ENCODE data around the gene SLC25A38.

SLC25A38 gene

GRCh38 chr3:39426312-39426711 is 43.1 kb downstream of the SLC25A38 start:
- no peaks in the 10 kb centered on the region for H3K27me3 ChIP-seq (ENCODE audit: control insufficient read depth, insufficient read depth, low read length)

GRCh38 chr3:39427506-39427905 is 44.3 kb downstream of the SLC25A38 start:
- no peaks in the 10 kb centered on the region for H3K4me1 ChIP-seq (ENCODE audit: control insufficient read depth, low read depth, low read length)
- no peak overlapping the region for H3K4me3 ChIP-seq (ENCODE audit: low read length)
- H3K9ac ChIP-seq (ENCODE audit: low read length) = no peak overlapping the region
- H3K27ac ChIP-seq (ENCODE audit: low read length) = no peak overlapping the region
- no peaks in the 10 kb centered on the region for H3K27me3 ChIP-seq (ENCODE audit: control insufficient read depth, insufficient read depth, low read length)
- no peaks in the 10 kb centered on the region for H3K9me3 ChIP-seq (ENCODE audit: control insufficient read depth, low read depth, low read length)
- no peaks in the 10 kb centered on the region for H3K36me3 ChIP-seq (ENCODE audit: control insufficient read depth, low read depth, low read length)

More at GRCh38 chr3:39426312-39426711, 43.1 kb downstream of the SLC25A38 start:
- Histone ChIP-seq H3K27ac (ENCODE audit: low read length) (no peak overlapping the region), H3K4me1 (ENCODE audit: control insufficient read depth, low read depth, low read length) (no peaks in the 10 kb centered on the region), H3K9me3 (ENCODE audit: control insufficient read depth, low read depth, low read length) (no peaks in the 10 kb centered on the region), H3K36me3 (ENCODE audit: control insufficient read depth, low read depth, low read length) (no peaks in the 10 kb centered on the region), H3K4me3 (ENCODE audit: low read length) (no peak overlapping the region), H3K9ac (ENCODE audit: low read length) (no peak overlapping the region)

GRCh38 chr3:39428745-39429201 is 45.6 kb downstream of the SLC25A38 start:
- Histone ChIP-seq H3K27ac (ENCODE audit: low read length) (no peak overlapping the region), H3K27me3 (ENCODE audit: control insufficient read depth, insufficient read depth, low read length) (no peaks in the 10 kb centered on the region)

GRCh38 chr3:39429466-39429865 is 46.3 kb downstream of the SLC25A38 start:
- H3K4me1 ChIP-seq (ENCODE audit: control insufficient read depth, low read depth, low read length) = no peaks in the 10 kb centered on the region
- no peaks in the 10 kb centered on the region for H3K36me3 ChIP-seq (ENCODE audit: control insufficient read depth, low read depth, low read length)
- H3K27ac ChIP-seq (ENCODE audit: low read length) = no peak overlapping the region

More at GRCh38 chr3:39428745-39429201, 45.6 kb downstream of the SLC25A38 start:
- H3K9ac ChIP-seq (ENCODE audit: low read length) = no peak overlapping the region
- no peaks in the 10 kb centered on the region for H3K4me1 ChIP-seq (ENCODE audit: control insufficient read depth, low read depth, low read length)
- no peaks in the 10 kb centered on the region for H3K36me3 ChIP-seq (ENCODE audit: control insufficient read depth, low read depth, low read length)
- no peaks in the 10 kb centered on the region for H3K9me3 ChIP-seq (ENCODE audit: control insufficient read depth, low read depth, low read length)
- no peak overlapping the region for H3K4me3 ChIP-seq (ENCODE audit: low read length)

GRCh38 chr3:39432342-39432741 is 49.2 kb downstream of the SLC25A38 start:
- no peaks in the 10 kb centered on the region for H3K27me3 ChIP-seq (ENCODE audit: control insufficient read depth, insufficient read depth, low read length)
- no peaks in the 10 kb centered on the region for H3K9me3 ChIP-seq (ENCODE audit: control insufficient read depth, low read depth, low read length)
- H3K36me3 ChIP-seq (ENCODE audit: control insufficient read depth, low read depth, low read length) = no peaks in the 10 kb centered on the region
- H3K27ac ChIP-seq (ENCODE audit: low read length) = no peak overlapping the region
- no peak overlapping the region for H3K9ac ChIP-seq (ENCODE audit: low read length)
- H3K4me3 ChIP-seq (ENCODE audit: low read length) = no peak overlapping the region
- no peaks in the 10 kb centered on the region for H3K4me1 ChIP-seq (ENCODE audit: control insufficient read depth, low read depth, low read length)

More at GRCh38 chr3:39429466-39429865, 46.3 kb downstream of the SLC25A38 start:
- Histone ChIP-seq H3K9ac (ENCODE audit: low read length) (no peak overlapping the region), H3K27me3 (ENCODE audit: control insufficient read depth, insufficient read depth, low read length) (no peaks in the 10 kb centered on the region), H3K4me3 (ENCODE audit: low read length) (no peak overlapping the region), H3K9me3 (ENCODE audit: control insufficient read depth, low read depth, low read length) (no peaks in the 10 kb centered on the region)

GRCh38 chr3:39433642-39434041 is 50.5 kb downstream of the SLC25A38 start:
- no peaks in the 10 kb centered on the region for H3K27me3 ChIP-seq (ENCODE audit: control insufficient read depth, insufficient read depth, low read length)

GRCh38 chr3:39434574-39434973 is 51.4 kb downstream of the SLC25A38 start:
- Histone ChIP-seq H3K36me3 (ENCODE audit: control insufficient read depth, low read depth, low read length) (no peaks in the 10 kb centered on the region), H3K4me1 (ENCODE audit: control insufficient read depth, low read depth, low read length) (no peaks in the 10 kb centered on the region), H3K9me3 (ENCODE audit: control insufficient read depth, low read depth, low read length) (no peaks in the 10 kb centered on the region), H3K9ac (ENCODE audit: low read length) (no peak overlapping the region), H3K4me3 (ENCODE audit: low read length) (no peak overlapping the region), H3K27ac (ENCODE audit: low read length) (no peak overlapping the region), H3K27me3 (ENCODE audit: control insufficient read depth, insufficient read depth, low read length) (no peaks in the 10 kb centered on the region)

More at GRCh38 chr3:39433642-39434041, 50.5 kb downstream of the SLC25A38 start:
- Histone ChIP-seq H3K4me3 (ENCODE audit: low read length) (no peak overlapping the region), H3K9ac (ENCODE audit: low read length) (no peak overlapping the region), H3K36me3 (ENCODE audit: control insufficient read depth, low read depth, low read length) (no peaks in the 10 kb centered on the region), H3K9me3 (ENCODE audit: control insufficient read depth, low read depth, low read length) (no peaks in the 10 kb centered on the region), H3K27ac (ENCODE audit: low read length) (no peak overlapping the region), H3K4me1 (ENCODE audit: control insufficient read depth, low read depth, low read length) (no peaks in the 10 kb centered on the region)

- H3K9ac ChIP-seq (ENCODE audit: low read length) = no peak overlapping the region
- H3K4me1 ChIP-seq (ENCODE audit: control insufficient read depth, low read depth, low read length) = no peaks in the 10 kb centered on the region
- H3K9me3 ChIP-seq (ENCODE audit: control insufficient read depth, low read depth, low read length) = no peaks in the 10 kb centered on the region
- H3K27ac ChIP-seq (ENCODE audit: low read length) = no peak overlapping the region
- H3K4me3 ChIP-seq (ENCODE audit: low read length) = no peak overlapping the region
- no peaks in the 10 kb centered on the region for H3K36me3 ChIP-seq (ENCODE audit: control insufficient read depth, low read depth, low read length)
- H3K27me3 ChIP-seq (ENCODE audit: control insufficient read depth, insufficient read depth, low read length) = no peaks in the 10 kb centered on the region
These were observed 52.0 kb downstream of the SLC25A38 start for GRCh38 chr3:39435006-39435748.

- Histone ChIP-seq H3K27ac (ENCODE audit: low read length) (no peak overlapping the region), H3K27me3 (ENCODE audit: control insufficient read depth, insufficient read depth, low read length) (no peaks in the 10 kb centered on the region), H3K9me3 (ENCODE audit: control insufficient read depth, low read depth, low read length) (no peaks in the 10 kb centered on the region), H3K9ac (ENCODE audit: low read length) (no peak overlapping the region), H3K4me1 (ENCODE audit: control insufficient read depth, low read depth, low read length) (no peaks in the 10 kb centered on the region), H3K4me3 (ENCODE audit: low read length) (no peak overlapping the region), H3K36me3 (ENCODE audit: control insufficient read depth, low read depth, low read length) (no peaks in the 10 kb centered on the region)
These were observed 55.7 kb downstream of the SLC25A38 start for GRCh38 chr3:39438880-39439279.

GRCh38 chr3:39440316-39440715 is 57.1 kb downstream of the SLC25A38 start:
- H3K4me1 ChIP-seq (ENCODE audit: control insufficient read depth, low read depth, low read length) = no peaks in the 10 kb centered on the region

GRCh38 chr3:39443530-39443929 is 60.4 kb downstream of the SLC25A38 start:
- Histone ChIP-seq H3K4me3 (ENCODE audit: low read length) (no peak overlapping the region), H3K27ac (ENCODE audit: low read length) (no peak overlapping the region), H3K9me3 (ENCODE audit: control insufficient read depth, low read depth, low read length) (no peaks in the 10 kb centered on the region)

More at GRCh38 chr3:39440316-39440715, 57.1 kb downstream of the SLC25A38 start:
- H3K27me3 ChIP-seq (ENCODE audit: control insufficient read depth, insufficient read depth, low read length) = no peaks in the 10 kb centered on the region
- H3K9me3 ChIP-seq (ENCODE audit: control insufficient read depth, low read depth, low read length) = no peaks in the 10 kb centered on the region
- H3K36me3 ChIP-seq (ENCODE audit: control insufficient read depth, low read depth, low read length) = no peaks in the 10 kb centered on the region
- no peak overlapping the region for H3K9ac ChIP-seq (ENCODE audit: low read length)
- no peak overlapping the region for H3K27ac ChIP-seq (ENCODE audit: low read length)
- H3K4me3 ChIP-seq (ENCODE audit: low read length) = no peak overlapping the region

GRCh38 chr3:39445927-39446326 is 62.8 kb downstream of the SLC25A38 start:
- H3K27ac ChIP-seq (ENCODE audit: low read length) = no peak overlapping the region
- H3K4me3 ChIP-seq (ENCODE audit: low read length) = no peak overlapping the region
- no peak overlapping the region for H3K9ac ChIP-seq (ENCODE audit: low read length)
- no peaks in the 10 kb centered on the region for H3K4me1 ChIP-seq (ENCODE audit: control insufficient read depth, low read depth, low read length)
- no peaks in the 10 kb centered on the region for H3K36me3 ChIP-seq (ENCODE audit: control insufficient read depth, low read depth, low read length)
- H3K9me3 ChIP-seq (ENCODE audit: control insufficient read depth, low read depth, low read length) = no peaks in the 10 kb centered on the region
- no peaks in the 10 kb centered on the region for H3K27me3 ChIP-seq (ENCODE audit: control insufficient read depth, insufficient read depth, low read length)

More at GRCh38 chr3:39443530-39443929, 60.4 kb downstream of the SLC25A38 start:
- no peaks in the 10 kb centered on the region for H3K4me1 ChIP-seq (ENCODE audit: control insufficient read depth, low read depth, low read length)
- no peaks in the 10 kb centered on the region for H3K36me3 ChIP-seq (ENCODE audit: control insufficient read depth, low read depth, low read length)
- no peak overlapping the region for H3K9ac ChIP-seq (ENCODE audit: low read length)
- no peaks in the 10 kb centered on the region for H3K27me3 ChIP-seq (ENCODE audit: control insufficient read depth, insufficient read depth, low read length)
